Measurements from ENCODE around the gene GDPGP1. TPM values are rescaled to one million over a fixed set of nuclear protein-coding genes. Genes with fewer than 3 reads are reported as not detected.

Gene GDPGP1
- total RNA-seq, 2 donors from 2014 or later = 4.8 to 5.4 TPM

GRCh38 chr15:90231028-90232017 lies 2.7 kb upstream of the GDPGP1 start:
- no peak for DNase-seq
- Mint-ChIP-seq H3K4me3 (peak overlapping the region; percentile 15), H3K36me3 (ENCODE audit: low read depth) (peaks cover 9% of the 10 kb centered on the region), H3K4me1 (peaks cover 10% of the 10 kb centered on the region), H3K9me3 (no peaks in the 10 kb centered on the region), H3K27ac (no peak overlapping the region), H3K27me3 (ENCODE audit: insufficient read depth) (no peaks in the 10 kb centered on the region)
- Histone ChIP-seq H3K4me1 (ENCODE audit: control insufficient read depth, insufficient read depth, low read length) (no peaks in the 10 kb centered on the region), H3K4me3 (ENCODE audit: low read length) (no peak overlapping the region), H3K9ac (ENCODE audit: extremely low read depth, low read length, poor library complexity, severe bottlenecking) (no peak overlapping the region), H3K27me3 (ENCODE audit: control insufficient read depth, insufficient read depth, low read length, poor library complexity, severe bottlenecking) (no peaks in the 10 kb centered on the region), H3K27ac (ENCODE audit: low read depth, low read length) (no peak overlapping the region), H3K9me3 (ENCODE audit: control insufficient read depth, low read length) (no peaks in the 10 kb centered on the region), H3K36me3 (ENCODE audit: control insufficient read depth, insufficient read depth, low read length) (peaks cover 6% of the 10 kb centered on the region)
- WGBS, 2 experiments (ENCODE audit: insufficient coverage in 1 of 2, insufficient read length in 1 of 2) = 91 to 95% methylated on average over 18 to 27 of the region's 27 CpGs
- no peak for TF ChIP-seq CTCF (conservative IDR thresholded peaks at IDR 0.05)

- no peak overlapping the region for H3K27ac Mint-ChIP-seq
Observed at GRCh38 chr15:90232196-90232595, 1.8 kb upstream of the GDPGP1 start.

GRCh38 chr15:90232941-90233386 lies 1.0 kb upstream of the GDPGP1 start:
- Histone ChIP-seq H3K36me3 (ENCODE audit: control insufficient read depth, insufficient read depth, low read length) (no peaks in the 10 kb centered on the region), H3K9ac (ENCODE audit: extremely low read depth, low read length, poor library complexity, severe bottlenecking) (peak overlapping the region; percentile 67), H3K27ac (ENCODE audit: low read depth, low read length) (no peak overlapping the region), H3K4me3 (ENCODE audit: low read length) (peak overlapping the region; percentile 82), H3K27me3 (ENCODE audit: control insufficient read depth, insufficient read depth, low read length, poor library complexity, severe bottlenecking) (no peaks in the 10 kb centered on the region), H3K4me1 (ENCODE audit: control insufficient read depth, insufficient read depth, low read length) (no peaks in the 10 kb centered on the region), H3K9me3 (ENCODE audit: control insufficient read depth, low read length) (no peaks in the 10 kb centered on the region)
- TF ChIP-seq CTCF (conservative IDR thresholded peaks at IDR 0.05) = peak; percentile 77
- peak overlapping the region; percentile 82 for H3K27ac Mint-ChIP-seq
- WGBS, 2 experiments (ENCODE audit: insufficient coverage in 1 of 2, insufficient read length in 1 of 2) = 20 to 21% methylated on average over 4 to 9 of the region's 9 CpGs
- H3K36me3 Mint-ChIP-seq (ENCODE audit: low read depth) = peaks cover 7% of the 10 kb centered on the region
- H3K4me1 Mint-ChIP-seq = peaks cover 10% of the 10 kb centered on the region
- peak overlapping the region; percentile 68 for H3K4me3 Mint-ChIP-seq
- no peak for DNase-seq
- H3K9me3 Mint-ChIP-seq = no peaks in the 10 kb centered on the region
- no peaks in the 10 kb centered on the region for H3K27me3 Mint-ChIP-seq (ENCODE audit: insufficient read depth)

More at GRCh38 chr15:90232196-90232595, 1.8 kb upstream of the GDPGP1 start:
- peak overlapping the region; percentile 68 for H3K4me3 Mint-ChIP-seq
- 94% methylated on average over 13 of the region's 13 CpGs for WGBS, 2 experiments (ENCODE audit: insufficient coverage in 1 of 2, insufficient read length in 1 of 2)
- no peak for DNase-seq
- Histone ChIP-seq H3K27me3 (ENCODE audit: control insufficient read depth, insufficient read depth, low read length, poor library complexity, severe bottlenecking) (no peaks in the 10 kb centered on the region), H3K4me3 (ENCODE audit: low read length) (peak overlapping the region; percentile 82), H3K9me3 (ENCODE audit: control insufficient read depth, low read length) (no peaks in the 10 kb centered on the region), H3K4me1 (ENCODE audit: control insufficient read depth, insufficient read depth, low read length) (no peaks in the 10 kb centered on the region), H3K27ac (ENCODE audit: low read depth, low read length) (no peak overlapping the region), H3K9ac (ENCODE audit: extremely low read depth, low read length, poor library complexity, severe bottlenecking) (no peak overlapping the region), H3K36me3 (ENCODE audit: control insufficient read depth, insufficient read depth, low read length) (peaks cover 4% of the 10 kb centered on the region)
- no peak for TF ChIP-seq CTCF (conservative IDR thresholded peaks at IDR 0.05)
- peaks cover 10% of the 10 kb centered on the region for H3K4me1 Mint-ChIP-seq
- peaks cover 7% of the 10 kb centered on the region for H3K36me3 Mint-ChIP-seq (ENCODE audit: low read depth)
- H3K9me3 Mint-ChIP-seq = no peaks in the 10 kb centered on the region
- H3K27me3 Mint-ChIP-seq (ENCODE audit: insufficient read depth) = no peaks in the 10 kb centered on the region

All from endodermal cell (in vitro differentiated cells).